ENCODE data around the gene KCNC3.
"Not testable (repeated sequence)": the region's sequence is repeated elsewhere in the genome, so short reads cannot be mapped to it uniquely, and the experiment has no call there.

Gene KCNC3

DNA sequence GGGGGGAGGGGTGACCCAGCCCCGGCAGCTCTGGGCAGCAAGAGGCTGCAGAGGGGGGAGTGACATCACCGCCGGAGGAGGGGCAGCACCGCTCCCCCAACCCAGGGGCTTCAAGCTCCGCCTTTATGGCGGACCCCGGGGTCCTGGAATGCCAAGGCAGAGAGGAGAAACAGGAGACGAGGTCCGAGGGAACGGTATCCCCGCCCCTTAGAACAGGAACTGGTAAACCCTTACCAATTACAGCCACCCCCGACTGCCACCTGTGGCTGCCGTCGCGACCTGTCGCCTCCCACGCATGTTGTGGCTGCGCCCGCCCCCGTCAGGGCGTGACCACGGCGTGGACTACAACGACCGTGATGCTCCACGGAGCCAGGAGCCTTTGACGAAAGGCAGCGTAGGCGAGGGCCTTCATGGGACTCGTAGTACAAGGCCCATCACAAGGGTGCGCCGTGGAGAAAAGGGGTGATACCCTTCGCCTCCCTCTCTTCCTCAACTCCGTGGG, 4.1 kb upstream of the KCNC3 start:
- DNase-seq: peak; percentile 92
- Mint-ChIP-seq H3K9me3 (peaks cover 36% of the 10 kb centered on the region), H3K36me3 (ENCODE audit: low read depth) (peaks cover 25% of the 10 kb centered on the region), H3K4me3 (peak overlapping the region; percentile 93), H3K27me3 (ENCODE audit: low read depth, poor library complexity) (peaks cover 7% of the 10 kb centered on the region), H3K27ac (peak overlapping the region; percentile 98), H3K4me1 (peaks cover 48% of the 10 kb centered on the region)
- TF ChIP-seq, protein P1, sequence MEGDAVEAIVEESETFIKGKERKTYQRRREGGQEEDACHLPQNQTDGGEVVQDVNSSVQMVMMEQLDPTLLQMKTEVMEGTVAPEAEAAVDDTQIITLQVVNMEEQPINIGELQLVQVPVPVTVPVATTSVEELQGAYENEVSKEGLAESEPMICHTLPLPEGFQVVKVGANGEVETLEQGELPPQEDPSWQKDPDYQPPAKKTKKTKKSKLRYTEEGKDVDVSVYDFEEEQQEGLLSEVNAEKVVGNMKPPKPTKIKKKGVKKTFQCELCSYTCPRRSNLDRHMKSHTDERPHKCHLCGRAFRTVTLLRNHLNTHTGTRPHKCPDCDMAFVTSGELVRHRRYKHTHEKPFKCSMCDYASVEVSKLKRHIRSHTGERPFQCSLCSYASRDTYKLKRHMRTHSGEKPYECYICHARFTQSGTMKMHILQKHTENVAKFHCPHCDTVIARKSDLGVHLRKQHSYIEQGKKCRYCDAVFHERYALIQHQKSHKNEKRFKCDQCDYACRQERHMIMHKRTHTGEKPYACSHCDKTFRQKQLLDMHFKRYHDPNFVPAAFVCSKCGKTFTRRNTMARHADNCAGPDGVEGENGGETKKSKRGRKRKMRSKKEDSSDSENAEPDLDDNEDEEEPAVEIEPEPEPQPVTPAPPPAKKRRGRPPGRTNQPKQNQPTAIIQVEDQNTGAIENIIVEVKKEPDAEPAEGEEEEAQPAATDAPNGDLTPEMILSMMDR (IDR thresholded peaks at IDR 0.05): no peak

GRCh38 chr19:50332244-50333038, 3.3 kb upstream of the KCNC3 start:
- Mint-ChIP-seq H3K4me3 (peak overlapping the region; percentile 93), H3K4me1 (peaks cover 52% of the 10 kb centered on the region), H3K9me3 (peaks cover 33% of the 10 kb centered on the region), H3K36me3 (ENCODE audit: low read depth) (peaks cover 17% of the 10 kb centered on the region), H3K27me3 (ENCODE audit: low read depth, poor library complexity) (peaks cover 14% of the 10 kb centered on the region), H3K27ac (peak overlapping the region; percentile 97)
- TF ChIP-seq, protein P1 (IDR thresholded peaks at IDR 0.05): no peak
- peak; percentile 43 for DNase-seq

- Mint-ChIP-seq H3K27me3 (ENCODE audit: low read depth, poor library complexity) (peaks cover 19% of the 10 kb centered on the region), H3K4me1 (peaks cover 57% of the 10 kb centered on the region), H3K9me3 (peaks cover 34% of the 10 kb centered on the region), H3K36me3 (ENCODE audit: low read depth) (peaks cover 16% of the 10 kb centered on the region), H3K4me3 (peak overlapping the region; percentile 93), H3K27ac (peak overlapping the region; percentile 97)
- TF ChIP-seq, protein P1 (IDR thresholded peaks at IDR 0.05): no peak
- DNase-seq: no peak
Measured at GRCh38 chr19:50331994-50332243, 2.7 kb upstream of the KCNC3 start.

DNA sequence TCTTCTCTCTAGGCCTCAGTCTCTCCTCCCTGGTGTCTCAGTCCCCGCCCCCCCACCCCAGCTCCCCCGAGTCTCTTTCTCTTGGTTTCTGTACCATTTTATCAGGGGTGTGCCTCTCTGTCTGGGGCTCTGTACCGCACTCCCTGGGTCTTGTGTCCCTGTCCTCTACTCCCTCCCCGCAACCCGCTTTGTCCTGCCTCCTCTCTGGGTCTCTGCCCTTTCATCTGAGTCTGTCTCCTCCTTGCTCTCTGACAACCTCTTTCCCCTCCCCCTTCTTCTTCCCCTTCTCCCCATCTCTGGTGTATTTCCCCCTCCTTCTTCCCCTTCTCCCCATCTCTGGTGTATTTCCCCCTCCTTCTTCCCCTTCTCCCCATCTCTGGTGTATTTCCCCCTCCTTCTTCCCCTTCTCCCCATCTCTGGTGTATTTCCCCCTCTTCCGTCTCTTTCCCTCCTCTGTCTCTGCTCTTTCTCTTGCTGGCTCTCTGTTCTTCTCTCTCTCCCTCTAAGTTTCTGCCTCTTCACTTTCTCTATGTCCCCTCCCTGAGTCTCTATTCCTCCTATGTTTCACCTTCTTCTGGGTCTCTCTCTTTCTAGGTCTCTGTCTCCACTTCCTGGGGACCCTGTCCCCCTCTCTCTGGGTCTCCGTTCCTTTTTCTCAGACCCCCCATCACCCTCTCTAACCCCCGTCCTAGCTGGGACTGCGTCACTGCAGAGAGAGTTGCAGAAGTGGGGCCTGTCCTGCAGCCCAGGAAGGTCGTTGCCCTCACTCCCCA, 2.2 kb upstream of the KCNC3 start:
- peaks cover 24% of the 10 kb centered on the region for H3K27me3 Mint-ChIP-seq (ENCODE audit: low read depth, poor library complexity)
- H3K27ac Mint-ChIP-seq: peak overlapping the region; percentile 69
- peaks cover 37% of the 10 kb centered on the region for H3K9me3 Mint-ChIP-seq
- TF ChIP-seq, protein P1 (IDR thresholded peaks at IDR 0.05): no peak
- peak overlapping the region; percentile 93 for H3K4me3 Mint-ChIP-seq
- H3K4me1 Mint-ChIP-seq: peaks cover 63% of the 10 kb centered on the region
- peak; percentile 29 for DNase-seq
- H3K36me3 Mint-ChIP-seq (ENCODE audit: low read depth): peaks cover 16% of the 10 kb centered on the region

DNA sequence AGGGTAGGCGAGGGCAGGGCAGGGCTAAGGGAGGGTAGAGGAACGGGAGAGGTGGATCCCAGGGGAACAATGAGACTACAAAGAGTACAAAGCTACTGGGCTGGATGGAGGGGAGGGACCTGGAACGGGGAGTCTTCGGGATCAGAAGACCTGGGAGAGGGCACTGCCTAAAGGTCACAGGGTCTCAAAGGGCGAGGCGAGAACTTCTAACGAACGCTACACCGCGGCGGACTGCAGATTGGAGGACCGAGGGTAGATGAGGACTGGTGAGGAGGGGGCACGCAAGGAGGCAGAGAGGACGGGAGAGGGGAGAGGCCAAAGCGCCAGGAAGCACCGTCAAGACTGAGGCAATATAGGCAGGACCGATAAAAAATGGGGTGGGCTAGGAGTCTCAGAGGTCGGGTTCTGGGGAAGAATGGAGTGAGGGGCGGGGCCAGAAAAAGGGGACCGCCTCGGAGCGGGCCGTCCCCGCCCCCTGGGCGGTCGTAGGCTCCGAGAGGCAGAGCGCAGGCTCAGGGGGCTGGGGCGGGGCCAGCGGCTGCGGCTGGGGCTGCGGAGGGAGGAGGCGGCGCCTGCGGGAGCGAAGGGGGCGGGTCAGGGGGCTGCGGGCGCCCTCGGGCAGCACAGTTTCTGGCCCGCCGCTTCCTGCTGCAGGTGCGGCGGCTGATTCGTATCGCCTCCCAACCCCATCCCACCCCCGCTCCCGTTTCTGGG, 1.3 kb upstream of the KCNC3 start:
- H3K27ac Mint-ChIP-seq: peak overlapping the region; percentile 99
- peak; percentile 98 for DNase-seq

GRCh38 chr19:50329926-50330294, 733 bp upstream of the KCNC3 start:
- DNase-seq; H3K36me3 Mint-ChIP-seq (ENCODE audit: low read depth): not testable (repeated sequence)
- Mint-ChIP-seq H3K27me3 (ENCODE audit: low read depth, poor library complexity) (peaks cover 33% of the 10 kb centered on the region), H3K4me3 (peak overlapping the region; percentile 93), H3K4me1 (peaks cover 65% of the 10 kb centered on the region), H3K27ac (peak overlapping the region; percentile 99), H3K9me3 (peaks cover 26% of the 10 kb centered on the region)

More for the DNA sequence above, 1.3 kb upstream of the KCNC3 start:
- Mint-ChIP-seq H3K9me3 (peaks cover 32% of the 10 kb centered on the region), H3K36me3 (ENCODE audit: low read depth) (peaks cover 11% of the 10 kb centered on the region), H3K27me3 (ENCODE audit: low read depth, poor library complexity) (peaks cover 33% of the 10 kb centered on the region), H3K4me1 (peaks cover 65% of the 10 kb centered on the region), H3K4me3 (peak overlapping the region; percentile 93)
- TF ChIP-seq, protein P1 (IDR thresholded peaks at IDR 0.05): no peak
